Measurements from ENCODE around the gene NSD1.

- no peak for TF ChIP-seq CTCF (IDR thresholded peaks at IDR 0.05; ENCODE audit: insufficient read depth, low read length)
- no peak for TF ChIP-seq REST (IDR thresholded peaks at IDR 0.05; ENCODE audit: insufficient replicate concordance, low read depth)
- TF ChIP-seq POLR2AphosphoS5 (IDR thresholded peaks at IDR 0.05; ENCODE audit: low read depth): no peak
Observed at GRCh38 chr5:177116631-177117373, 16.8 kb upstream of the NSD1 start.
